ENCODE data around the gene ATPAF2. TPM values are rescaled to one million over a fixed set of nuclear protein-coding genes. Genes with fewer than 3 reads are reported as not detected.
A peak's percentile ranks its signal among the peaks of the same experiment; 100 is the strongest.

The ATPAF2 gene
- total RNA-seq, 1 experiment from 2014 or later, result 8.4 TPM

- DNase-seq (ENCODE audit: extremely low read depth, low read depth), result no peak
Measured at GRCh38 chr17:17988427-17988945, 50.5 kb downstream of the ATPAF2 start.

GRCh38 chr17:17987901-17988300 is 51.1 kb downstream of the ATPAF2 start:
- no peak for DNase-seq (ENCODE audit: extremely low read depth, low read depth)

- no peak for DNase-seq (ENCODE audit: extremely low read depth, low read depth)
Measured at GRCh38 chr17:17987187-17987896, 51.6 kb downstream of the ATPAF2 start.

- no peak for DNase-seq (ENCODE audit: extremely low read depth, low read depth)
Measured at GRCh38 chr17:17985555-17985954, 53.4 kb downstream of the ATPAF2 start.

GRCh38 chr17:17985153-17985552 is 53.8 kb downstream of the ATPAF2 start:
- no peak for DNase-seq (ENCODE audit: extremely low read depth, low read depth)

- DNase-seq (ENCODE audit: extremely low read depth, low read depth), result no peak
Measured at GRCh38 chr17:17983776-17984175, 55.2 kb downstream of the ATPAF2 start.

GRCh38 chr17:17983376-17983775 is 55.6 kb downstream of the ATPAF2 start:
- DNase-seq (ENCODE audit: extremely low read depth, low read depth), result no peak

- DNase-seq (ENCODE audit: extremely low read depth, low read depth), result no peak
Measured at GRCh38 chr17:17982801-17983200, 56.2 kb downstream of the ATPAF2 start.

- no peak for DNase-seq (ENCODE audit: extremely low read depth, low read depth)
Measured at GRCh38 chr17:17981330-17981729, 57.6 kb downstream of the ATPAF2 start.

GRCh38 chr17:17979778-17980177 is 59.2 kb downstream of the ATPAF2 start:
- DNase-seq (ENCODE audit: extremely low read depth, low read depth), result no peak

- DNase-seq (ENCODE audit: extremely low read depth, low read depth), result no peak
Measured at GRCh38 chr17:17978481-17979424, 60.2 kb downstream of the ATPAF2 start.

GRCh38 chr17:17976931-17977570 is 61.9 kb downstream of the ATPAF2 start:
- DNase-seq (ENCODE audit: extremely low read depth, low read depth), result no peak

GRCh38 chr17:17975436-17975835 is 63.5 kb downstream of the ATPAF2 start:
- no peak for DNase-seq (ENCODE audit: extremely low read depth, low read depth)

- DNase-seq (ENCODE audit: extremely low read depth, low read depth), result no peak
Measured at GRCh38 chr17:17972952-17973254, 66.1 kb downstream of the ATPAF2 start.

GRCh38 chr17:17972126-17972951 is 66.6 kb downstream of the ATPAF2 start, which contains the start of the genes DRC3 and TOM1L2:
Gene DRC3, plus strand, starts transcription at chr17:17972862. Its CDS starts 4,737 bp downstream, at chr17:17977599.
Gene TOM1L2, minus strand, starts transcription at chr17:17972400. Its CDS starts 87 bp downstream, at chr17:17972313.
- peak; percentile 100 for DNase-seq (ENCODE audit: extremely low read depth, low read depth)

- DNase-seq (ENCODE audit: extremely low read depth, low read depth), result no peak
Measured at GRCh38 chr17:17971431-17972125, 67.4 kb downstream of the ATPAF2 start.

GRCh38 chr17:17970699-17971430 is 68.1 kb downstream of the ATPAF2 start:
- no peak for DNase-seq (ENCODE audit: extremely low read depth, low read depth)
